Measurements from ENCODE around the gene NIP7.

DNA sequence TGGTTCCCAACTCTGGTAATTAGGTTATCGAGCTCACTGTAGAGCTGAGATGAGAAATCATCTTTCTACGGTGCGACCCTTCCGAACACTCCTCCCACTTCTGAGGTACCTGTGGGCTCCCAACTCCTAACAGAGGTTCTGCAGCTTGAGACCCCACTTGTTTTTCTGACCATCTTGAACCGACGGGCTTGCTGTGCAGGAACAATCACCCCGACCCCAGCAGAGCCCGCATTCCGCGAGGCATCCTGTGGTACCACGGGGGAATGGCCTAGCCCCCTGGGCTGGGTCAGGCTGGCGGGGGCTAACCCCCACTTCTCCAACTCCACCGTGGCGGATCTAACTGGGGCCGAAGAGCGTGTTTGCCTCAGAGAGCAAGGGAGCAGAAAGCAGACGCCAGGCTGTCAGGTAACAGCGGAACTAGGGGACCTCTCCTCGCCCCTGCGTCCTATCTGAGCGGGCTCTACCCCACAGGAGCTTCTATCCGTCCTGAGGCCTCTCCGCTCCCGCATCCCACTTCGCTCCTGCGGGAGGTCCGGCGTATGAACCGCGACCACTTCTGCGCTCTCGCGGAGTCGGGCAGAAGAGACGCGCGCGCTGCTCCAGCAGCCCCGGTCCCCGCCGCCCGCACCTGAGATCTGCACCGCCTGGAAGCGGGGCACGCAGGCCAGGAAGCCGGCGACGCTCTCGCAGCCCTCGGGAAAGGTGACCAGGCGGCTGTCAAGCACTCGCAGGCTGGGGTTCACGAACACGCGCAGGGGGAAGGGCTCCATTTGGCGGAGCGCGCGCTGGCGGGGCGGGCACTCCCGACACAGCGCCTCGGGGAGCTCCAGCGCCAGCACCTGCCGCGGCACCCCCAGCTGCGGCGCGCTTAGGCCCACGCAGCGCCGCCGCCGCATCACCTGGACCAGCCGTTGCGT, 9.9 kb upstream of the NIP7 start:
- TF ChIP-seq, protein P1, sequence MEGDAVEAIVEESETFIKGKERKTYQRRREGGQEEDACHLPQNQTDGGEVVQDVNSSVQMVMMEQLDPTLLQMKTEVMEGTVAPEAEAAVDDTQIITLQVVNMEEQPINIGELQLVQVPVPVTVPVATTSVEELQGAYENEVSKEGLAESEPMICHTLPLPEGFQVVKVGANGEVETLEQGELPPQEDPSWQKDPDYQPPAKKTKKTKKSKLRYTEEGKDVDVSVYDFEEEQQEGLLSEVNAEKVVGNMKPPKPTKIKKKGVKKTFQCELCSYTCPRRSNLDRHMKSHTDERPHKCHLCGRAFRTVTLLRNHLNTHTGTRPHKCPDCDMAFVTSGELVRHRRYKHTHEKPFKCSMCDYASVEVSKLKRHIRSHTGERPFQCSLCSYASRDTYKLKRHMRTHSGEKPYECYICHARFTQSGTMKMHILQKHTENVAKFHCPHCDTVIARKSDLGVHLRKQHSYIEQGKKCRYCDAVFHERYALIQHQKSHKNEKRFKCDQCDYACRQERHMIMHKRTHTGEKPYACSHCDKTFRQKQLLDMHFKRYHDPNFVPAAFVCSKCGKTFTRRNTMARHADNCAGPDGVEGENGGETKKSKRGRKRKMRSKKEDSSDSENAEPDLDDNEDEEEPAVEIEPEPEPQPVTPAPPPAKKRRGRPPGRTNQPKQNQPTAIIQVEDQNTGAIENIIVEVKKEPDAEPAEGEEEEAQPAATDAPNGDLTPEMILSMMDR (conservative IDR thresholded peaks at IDR 0.05; ENCODE audit: low read depth, low read length) = no peak
- TF ChIP-seq POLR2A (IDR thresholded peaks at IDR 0.05; ENCODE audit: low read depth, low read length) (no peak), MAFK (IDR thresholded peaks at IDR 0.05; ENCODE audit: low read depth, low read length) (no peak), MXI1 (IDR thresholded peaks at IDR 0.05; ENCODE audit: borderline replicate concordance, low read depth, low read length) (no peak), SMC3 (IDR thresholded peaks at IDR 0.05; ENCODE audit: low read depth, low read length) (no peak), BHLHE40 (IDR thresholded peaks at IDR 0.05; ENCODE audit: low read depth, low read length) (no peak), MAZ (IDR thresholded peaks at IDR 0.05; ENCODE audit: borderline replicate concordance, low read depth, low read length) (no peak), RFX5 (IDR thresholded peaks at IDR 0.05; ENCODE audit: low read depth, low read length) (no peak)
- TF ChIP-seq, protein P2, sequence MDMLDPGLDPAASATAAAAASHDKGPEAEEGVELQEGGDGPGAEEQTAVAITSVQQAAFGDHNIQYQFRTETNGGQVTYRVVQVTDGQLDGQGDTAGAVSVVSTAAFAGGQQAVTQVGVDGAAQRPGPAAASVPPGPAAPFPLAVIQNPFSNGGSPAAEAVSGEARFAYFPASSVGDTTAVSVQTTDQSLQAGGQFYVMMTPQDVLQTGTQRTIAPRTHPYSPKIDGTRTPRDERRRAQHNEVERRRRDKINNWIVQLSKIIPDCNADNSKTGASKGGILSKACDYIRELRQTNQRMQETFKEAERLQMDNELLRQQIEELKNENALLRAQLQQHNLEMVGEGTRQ (IDR thresholded peaks at IDR 0.05; ENCODE audit: low read depth, low read length) = no peak

Data from IMR-90 (cell line).